ENCODE data around the gene ZCCHC7.

DNA sequence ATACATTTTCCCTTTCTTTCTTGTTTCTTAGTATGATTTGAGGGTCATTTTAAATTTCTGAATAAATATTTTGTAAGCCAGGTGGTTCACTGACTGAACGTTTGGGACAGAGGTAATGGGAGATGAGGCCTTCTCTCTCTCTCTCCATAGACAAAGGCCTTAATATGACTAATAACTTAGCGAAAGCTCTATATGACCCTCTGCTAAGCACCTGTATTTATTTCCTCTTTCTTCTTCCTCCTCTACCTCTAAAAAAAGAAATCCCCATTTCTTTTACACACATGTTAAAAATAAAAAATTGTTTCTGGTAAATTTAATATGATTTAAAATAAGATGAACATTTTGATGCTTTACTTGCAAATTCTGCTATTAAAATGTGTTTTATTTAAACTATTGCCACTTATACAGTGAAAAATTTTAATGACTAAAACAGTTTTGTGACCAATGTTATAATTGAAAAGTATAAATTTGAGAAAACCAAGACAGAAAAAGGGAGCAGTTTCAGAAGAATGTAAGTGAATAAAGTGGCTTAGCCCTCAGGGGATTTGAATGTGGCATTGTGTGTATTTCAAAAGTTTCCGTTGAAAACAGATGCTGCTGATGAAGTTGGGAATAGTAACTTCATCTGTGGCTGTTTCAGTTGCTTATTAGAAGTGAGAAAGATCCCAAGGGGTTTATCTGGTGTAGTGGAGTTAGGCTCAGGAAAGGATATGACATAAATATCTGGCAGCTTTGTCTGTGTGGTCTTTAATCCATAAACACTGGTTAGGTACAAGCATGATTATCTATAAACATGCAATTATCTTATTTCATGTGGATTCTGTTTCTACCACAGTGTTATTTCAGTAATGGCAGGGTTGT is 173.5 kb downstream of the ZCCHC7 start:
- TF ChIP-seq, protein P1, sequence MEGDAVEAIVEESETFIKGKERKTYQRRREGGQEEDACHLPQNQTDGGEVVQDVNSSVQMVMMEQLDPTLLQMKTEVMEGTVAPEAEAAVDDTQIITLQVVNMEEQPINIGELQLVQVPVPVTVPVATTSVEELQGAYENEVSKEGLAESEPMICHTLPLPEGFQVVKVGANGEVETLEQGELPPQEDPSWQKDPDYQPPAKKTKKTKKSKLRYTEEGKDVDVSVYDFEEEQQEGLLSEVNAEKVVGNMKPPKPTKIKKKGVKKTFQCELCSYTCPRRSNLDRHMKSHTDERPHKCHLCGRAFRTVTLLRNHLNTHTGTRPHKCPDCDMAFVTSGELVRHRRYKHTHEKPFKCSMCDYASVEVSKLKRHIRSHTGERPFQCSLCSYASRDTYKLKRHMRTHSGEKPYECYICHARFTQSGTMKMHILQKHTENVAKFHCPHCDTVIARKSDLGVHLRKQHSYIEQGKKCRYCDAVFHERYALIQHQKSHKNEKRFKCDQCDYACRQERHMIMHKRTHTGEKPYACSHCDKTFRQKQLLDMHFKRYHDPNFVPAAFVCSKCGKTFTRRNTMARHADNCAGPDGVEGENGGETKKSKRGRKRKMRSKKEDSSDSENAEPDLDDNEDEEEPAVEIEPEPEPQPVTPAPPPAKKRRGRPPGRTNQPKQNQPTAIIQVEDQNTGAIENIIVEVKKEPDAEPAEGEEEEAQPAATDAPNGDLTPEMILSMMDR (IDR thresholded peaks at IDR 0.05; ENCODE audit: low read depth, low read length, missing input control) = no peak
- no peak for TF ChIP-seq TAF1 (conservative IDR thresholded peaks at IDR 0.05)
